Esophagus mucosa (tissue), 1 donor: Measurements from ENCODE around the gene CD302. TPM values are rescaled to one million over a fixed set of nuclear protein-coding genes. Genes with fewer than 3 reads are reported as not detected.
"Not testable (repeated sequence)": the region's sequence is repeated elsewhere in the genome, so short reads cannot be mapped to it uniquely, and the experiment has no call there.

Experiments
- ATAC-seq: fragments of 200-7000 bp; cut with Tn5 transposase; one replicate; pipeline ENCODE4 v1.9.1; 2020
- total RNA-seq: library from RNA; stranded (reverse); gene quantifications from one replicate; pipeline ENCODE4 v1.2.4, GENCODE V29; 2023
- donor health status: DM: yes; HTN: yes; CAD: no.

The CD302 gene
- total RNA-seq, 1 donor from 2014 or later, result 1.6 TPM

- ATAC-seq, result no peak
Observed at GRCh38 chr2:159792599-159792998, 5.4 kb downstream of the CD302 start.

- ATAC-seq, result no peak
Observed at GRCh38 chr2:159792036-159792435, 6.0 kb downstream of the CD302 start.

DNA sequence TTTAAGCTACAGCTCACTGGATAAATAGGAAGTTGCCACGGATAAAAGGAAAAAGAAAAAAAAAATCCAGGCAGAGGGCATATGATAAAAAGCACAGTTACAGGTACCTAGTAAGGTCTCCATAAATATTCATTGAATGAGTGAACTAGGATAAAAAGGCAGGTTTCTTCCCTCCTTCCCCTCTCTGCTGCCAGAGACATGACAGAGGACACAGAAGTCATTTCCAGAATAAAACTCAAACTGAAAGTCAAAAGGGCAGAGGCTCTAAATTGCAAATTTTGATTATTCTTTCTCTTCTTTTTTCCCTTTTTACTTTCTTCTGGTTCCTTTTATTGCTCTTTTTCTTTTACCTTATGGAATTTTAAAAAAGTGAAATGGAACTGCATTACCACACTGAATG lies 7.7 kb downstream of the CD302 start:
- ATAC-seq, result no peak

DNA sequence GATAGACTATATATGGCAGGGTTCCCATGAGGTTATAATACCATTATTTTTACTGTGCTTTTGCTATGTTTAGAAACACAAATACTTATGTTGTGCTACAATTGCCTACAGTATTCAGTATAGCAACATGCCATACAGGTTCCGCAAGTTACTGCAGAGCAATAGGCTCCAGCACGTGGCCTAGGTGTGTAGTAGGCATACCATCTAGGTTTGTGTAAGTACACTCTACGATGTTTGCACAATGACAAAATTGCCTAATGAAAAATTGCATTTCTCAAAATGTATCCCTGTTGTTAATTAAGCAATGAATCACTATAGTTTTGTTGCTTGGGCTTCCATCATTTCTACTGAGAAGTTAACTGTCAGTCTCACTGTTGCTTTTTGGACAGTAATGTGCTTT lies 9.8 kb downstream of the CD302 start:
- ATAC-seq, result peak; percentile 99

GRCh38 chr2:159787647-159788046 lies 10.4 kb downstream of the CD302 start:
- ATAC-seq, result not testable (repeated sequence)

GRCh38 chr2:159786938-159787337 lies 11.1 kb downstream of the CD302 start:
- ATAC-seq, result no peak

- ATAC-seq, result no peak
Observed at GRCh38 chr2:159785195-159785594, 12.8 kb downstream of the CD302 start.

- not testable (repeated sequence) for ATAC-seq
Observed at GRCh38 chr2:159784744-159785143, 13.3 kb downstream of the CD302 start.

DNA sequence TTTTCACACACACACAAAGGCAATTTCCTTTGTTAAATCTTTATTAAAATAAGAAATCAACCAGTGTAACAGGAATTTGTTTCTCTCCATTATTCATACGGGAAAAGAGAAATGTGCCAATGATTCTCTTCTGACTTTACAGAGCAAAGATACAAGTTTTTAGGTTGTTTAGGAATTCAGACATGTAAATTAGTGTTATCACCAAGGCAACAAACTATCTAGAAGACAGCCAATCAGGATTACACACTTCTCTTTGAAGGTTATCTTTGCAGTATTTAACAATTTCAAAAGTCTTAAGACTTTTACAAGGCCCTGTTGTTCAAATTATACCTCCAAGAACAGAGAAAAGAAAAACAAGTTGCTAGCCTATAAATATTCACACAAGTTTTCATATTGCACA lies 14.5 kb downstream of the CD302 start:
- no peak for ATAC-seq

- ATAC-seq, result no peak
Observed at GRCh38 chr2:159776321-159776720, 21.7 kb downstream of the CD302 start.

DNA sequence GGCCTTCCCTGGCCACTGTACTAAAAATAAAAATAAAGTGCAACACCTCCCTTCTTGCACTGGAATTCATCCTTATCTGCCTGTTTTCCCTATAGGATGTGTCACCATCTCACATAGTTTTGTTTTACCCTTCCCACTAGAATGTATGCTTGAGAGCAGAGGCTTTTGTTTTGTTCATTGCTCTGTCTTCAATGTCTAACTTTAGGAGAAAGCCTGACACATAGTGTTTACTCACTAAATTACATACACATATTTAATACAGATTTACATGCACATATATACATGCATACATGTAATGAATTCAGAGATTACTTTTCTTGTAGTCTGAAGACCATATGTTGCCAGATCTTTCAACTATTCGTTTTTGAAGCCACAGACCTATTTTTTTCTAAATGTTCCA lies 23.0 kb downstream of the CD302 start:
- peak; percentile 31 for ATAC-seq

- peak; percentile 19 for ATAC-seq
Observed at GRCh38 chr2:159774370-159774990, 23.5 kb downstream of the CD302 start.

DNA sequence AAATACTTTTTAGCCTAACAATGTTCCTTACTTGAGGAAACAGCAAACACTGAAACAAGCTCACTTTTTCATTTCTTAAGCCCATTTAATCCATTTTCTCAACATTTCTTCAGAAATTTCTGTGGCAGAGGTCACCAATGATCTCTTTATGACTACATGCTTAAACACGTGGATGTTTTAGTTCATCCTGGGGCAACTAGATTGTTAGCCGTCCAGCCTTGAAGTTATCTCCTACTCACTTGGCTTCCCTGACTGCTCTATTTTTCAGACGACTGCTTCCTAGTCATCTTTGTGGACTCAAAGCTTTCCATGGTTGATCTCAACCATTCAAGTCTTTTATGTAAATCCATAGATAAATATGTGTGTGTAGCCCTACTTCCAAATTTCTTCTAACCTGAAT lies 24.1 kb downstream of the CD302 start:
- ATAC-seq, result peak; percentile 35

- ATAC-seq, result no peak
Observed at GRCh38 chr2:159773426-159773825, 24.6 kb downstream of the CD302 start.

GRCh38 chr2:159769147-159769546 lies 28.9 kb downstream of the CD302 start:
- ATAC-seq, result no peak

- no peak for ATAC-seq
Observed at GRCh38 chr2:159762075-159762474, 35.9 kb downstream of the CD302 start.

- no peak for ATAC-seq
Observed at GRCh38 chr2:159760326-159760725, 37.7 kb downstream of the CD302 start.

DNA sequence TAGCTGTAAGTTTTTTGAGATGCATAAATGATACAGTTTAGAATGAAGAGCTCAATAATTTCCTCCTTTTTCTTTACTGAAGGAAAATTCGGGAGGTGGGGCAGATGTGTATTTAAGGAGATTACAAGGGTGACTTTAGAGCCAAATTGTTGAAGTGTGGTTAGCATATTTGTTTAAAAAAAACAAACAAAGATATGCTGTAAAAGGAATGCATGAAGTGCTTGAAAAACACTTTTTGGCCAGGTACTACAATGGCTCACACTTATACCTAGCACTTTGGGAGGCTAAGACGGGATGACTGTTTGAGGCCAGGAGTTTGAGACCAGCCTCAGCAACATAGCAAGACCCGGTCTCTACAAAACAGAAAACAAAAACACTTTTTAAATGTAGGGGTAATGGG lies 38.4 kb downstream of the CD302 start:
- ATAC-seq, result no peak

- peak; percentile 55 for ATAC-seq
Observed at GRCh38 chr2:159758686-159759085, 39.3 kb downstream of the CD302 start.

GRCh38 chr2:159758239-159758638 lies 39.8 kb downstream of the CD302 start:
- ATAC-seq, result no peak

DNA sequence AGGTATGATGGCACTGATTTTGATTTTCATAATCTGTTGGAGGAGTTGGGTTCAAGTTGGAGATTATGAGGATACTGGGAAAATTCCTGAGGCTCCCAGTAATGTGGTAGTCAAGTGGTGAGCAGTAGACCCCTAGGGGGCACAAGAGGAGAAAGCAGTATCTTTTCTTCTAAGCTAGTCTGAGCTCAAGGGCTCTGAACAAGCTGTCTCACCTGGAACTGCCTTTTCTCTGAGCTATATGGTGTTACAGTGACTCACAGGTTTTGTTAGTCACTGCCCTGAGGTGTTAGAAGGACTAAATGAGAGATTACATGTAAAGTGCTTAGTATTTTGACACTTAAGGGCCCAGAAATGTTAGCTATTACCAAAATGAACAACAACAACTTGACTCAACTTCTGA lies 42.2 kb downstream of the CD302 start:
- ATAC-seq, result peak; percentile 98

GRCh38 chr2:159755014-159755413 lies 43.0 kb downstream of the CD302 start:
- ATAC-seq, result no peak

- ATAC-seq, result no peak
Observed at GRCh38 chr2:159753797-159754196, 44.2 kb downstream of the CD302 start.

DNA sequence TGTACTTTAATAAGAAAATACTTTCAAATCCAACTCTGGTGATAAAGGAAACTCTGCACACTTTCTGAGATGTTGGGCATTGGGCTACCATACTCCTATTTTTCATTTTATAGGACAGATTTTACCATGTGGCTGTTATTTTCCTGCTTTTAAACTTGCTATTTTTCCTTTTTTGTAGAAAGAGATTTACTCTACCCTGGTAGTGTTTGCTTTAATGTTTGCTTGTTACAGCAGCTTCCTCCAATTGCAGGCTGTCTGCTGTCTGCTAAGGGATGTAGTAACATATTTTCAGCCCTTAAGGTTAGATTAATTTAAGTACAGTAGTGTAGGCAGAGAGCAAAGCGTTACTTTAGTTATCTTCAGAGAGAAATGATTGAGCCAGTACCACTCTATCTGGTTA lies 47.1 kb downstream of the CD302 start:
- ATAC-seq, result no peak

DNA sequence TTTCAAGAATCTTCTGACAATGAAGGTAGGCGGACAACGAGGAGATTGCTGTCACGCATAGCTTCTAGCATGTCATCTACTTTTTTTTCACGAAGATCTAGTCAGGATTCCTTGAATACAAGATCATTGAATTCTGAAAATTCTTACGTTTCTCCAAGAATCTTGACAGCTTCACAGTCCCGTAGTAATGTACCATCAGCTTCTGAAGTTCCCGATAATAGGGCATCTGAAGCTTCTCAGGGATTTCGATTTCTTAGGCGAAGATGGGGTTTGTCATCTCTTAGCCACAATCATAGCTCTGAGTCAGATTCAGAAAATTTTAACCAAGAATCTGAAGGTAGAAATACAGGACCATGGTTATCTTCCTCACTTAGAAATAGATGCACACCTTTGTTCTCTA lies 49.9 kb downstream of the CD302 start:
- ATAC-seq, result no peak
